ENCODE results near the gene ABAT.

DNA sequence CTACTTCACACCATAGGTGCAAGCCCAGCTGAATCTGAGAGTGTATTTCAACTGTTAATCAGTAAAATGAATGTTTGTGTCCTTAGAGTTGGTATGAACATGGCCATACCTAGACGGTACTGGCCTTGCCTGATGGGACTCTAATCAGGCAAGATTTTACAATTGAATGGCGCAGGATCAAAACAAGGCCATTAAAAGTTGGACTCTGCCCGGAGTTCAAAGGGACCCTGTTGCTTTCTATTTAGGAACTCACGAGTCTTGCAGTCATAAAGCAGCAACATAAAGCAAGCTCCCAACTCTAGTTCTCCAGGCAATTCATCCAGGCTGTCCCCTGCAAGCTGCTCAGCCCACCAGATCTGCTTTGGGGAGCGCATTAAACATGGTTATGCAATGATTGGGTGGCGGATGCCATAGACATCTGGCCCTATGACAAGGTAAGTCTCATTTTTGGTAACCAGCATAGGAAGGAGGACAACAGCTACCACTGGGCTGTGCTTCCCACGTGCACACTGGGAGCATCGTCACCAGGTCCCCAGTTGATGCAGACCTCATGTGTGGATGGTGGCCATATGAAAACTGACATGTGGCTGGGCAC, 114.3 kb downstream of the ABAT start:
- TF ChIP-seq, protein P1, sequence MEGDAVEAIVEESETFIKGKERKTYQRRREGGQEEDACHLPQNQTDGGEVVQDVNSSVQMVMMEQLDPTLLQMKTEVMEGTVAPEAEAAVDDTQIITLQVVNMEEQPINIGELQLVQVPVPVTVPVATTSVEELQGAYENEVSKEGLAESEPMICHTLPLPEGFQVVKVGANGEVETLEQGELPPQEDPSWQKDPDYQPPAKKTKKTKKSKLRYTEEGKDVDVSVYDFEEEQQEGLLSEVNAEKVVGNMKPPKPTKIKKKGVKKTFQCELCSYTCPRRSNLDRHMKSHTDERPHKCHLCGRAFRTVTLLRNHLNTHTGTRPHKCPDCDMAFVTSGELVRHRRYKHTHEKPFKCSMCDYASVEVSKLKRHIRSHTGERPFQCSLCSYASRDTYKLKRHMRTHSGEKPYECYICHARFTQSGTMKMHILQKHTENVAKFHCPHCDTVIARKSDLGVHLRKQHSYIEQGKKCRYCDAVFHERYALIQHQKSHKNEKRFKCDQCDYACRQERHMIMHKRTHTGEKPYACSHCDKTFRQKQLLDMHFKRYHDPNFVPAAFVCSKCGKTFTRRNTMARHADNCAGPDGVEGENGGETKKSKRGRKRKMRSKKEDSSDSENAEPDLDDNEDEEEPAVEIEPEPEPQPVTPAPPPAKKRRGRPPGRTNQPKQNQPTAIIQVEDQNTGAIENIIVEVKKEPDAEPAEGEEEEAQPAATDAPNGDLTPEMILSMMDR (IDR thresholded peaks at IDR 0.05), result no peak
- TF ChIP-seq POLR2A (IDR thresholded peaks at IDR 0.05), result no peak
